ENCODE data around the gene IL1R2. TPM values are rescaled to one million over a fixed set of nuclear protein-coding genes. Genes with fewer than 3 reads are reported as not detected.

Gene IL1R2
- polyA plus RNA-seq, 1 donor (not counting 4 experiments of a cell fraction or from before 2014, with no cell fraction given) = 57.3 TPM

- Histone ChIP-seq H4K20me1 (ENCODE audit: control insufficient read depth, extremely low read depth, insufficient read depth, low read length) (no peaks in the 10 kb centered on the region), H3K27me3 (ENCODE audit: control insufficient read depth, extremely low read depth, insufficient read depth, low read length) (no peaks in the 10 kb centered on the region), H3K4me2 (ENCODE audit: control insufficient read depth, extremely low read depth, insufficient read depth, low read depth, low read length) (no peak overlapping the region), H2AFZ (ENCODE audit: control insufficient read depth, low read length) (no peak overlapping the region), H3K27ac (ENCODE audit: control insufficient read depth, insufficient read depth, low read length) (no peak overlapping the region), H3K9me1 (ENCODE audit: control insufficient read depth, extremely low read depth, insufficient read depth, low read length) (no peaks in the 10 kb centered on the region), H3K36me3 (ENCODE audit: control insufficient read depth in 2 of 2, extremely low read depth in 1 of 2, insufficient read depth in 2 of 2, low read length in 2 of 2) (no peaks in the 10 kb centered on the region), H3K9ac (ENCODE audit: control insufficient read depth, extremely low read depth, insufficient read depth, low read length) (no peak overlapping the region), H3K9me3 (ENCODE audit: control insufficient read depth, low read depth, low read length) (no peaks in the 10 kb centered on the region), H3K79me2 (ENCODE audit: control insufficient read depth, insufficient read depth, low read length) (no peaks in the 10 kb centered on the region), H3K4me1 (ENCODE audit: control insufficient read depth, extremely low read depth, insufficient read depth, low read length) (no peaks in the 10 kb centered on the region), H3K4me3 (ENCODE audit: control insufficient read depth in 2 of 3, extremely low read depth in 1 of 3, insufficient read depth in 2 of 3, low read depth in 1 of 3, low read length in 3 of 3) (no peak overlapping the region)
- dilution Hi-C loops (cut with MboI; ENCODE audit: extremely low pct_ligation_motif_present, low sequenced_read_pairs) = no loop called here
- DNase-seq (ENCODE audit: low read depth, low spot score) = no peak
- FAIRE-seq = no peak
- TF ChIP-seq EZH2 (IDR thresholded peaks at IDR 0.05; ENCODE audit: low read length) (no peak), CTCF (optimal IDR thresholded peaks at IDR 0.05 in 1 of 3, IDR thresholded peaks at IDR 0.05 in 1 of 3, conservative IDR thresholded peaks at IDR 0.05 in 1 of 3; ENCODE audit: extremely low read depth in 1 of 3, insufficient read depth in 2 of 3, low read length in 3 of 3) (no peak)
These were observed 59.2 kb downstream of the IL1R2 start for GRCh38 chr2:102050854-102051391.

- dilution Hi-C loops (cut with MboI; ENCODE audit: extremely low pct_ligation_motif_present, low sequenced_read_pairs) = no loop called here
- Histone ChIP-seq H3K4me1 (ENCODE audit: control insufficient read depth, extremely low read depth, insufficient read depth, low read length) (no peaks in the 10 kb centered on the region), H3K9me3 (ENCODE audit: control insufficient read depth, low read depth, low read length) (no peaks in the 10 kb centered on the region), H3K4me3 (ENCODE audit: control insufficient read depth in 2 of 3, extremely low read depth in 1 of 3, insufficient read depth in 2 of 3, low read depth in 1 of 3, low read length in 3 of 3) (no peak overlapping the region), H4K20me1 (ENCODE audit: control insufficient read depth, extremely low read depth, insufficient read depth, low read length) (no peaks in the 10 kb centered on the region), H3K79me2 (ENCODE audit: control insufficient read depth, insufficient read depth, low read length) (no peaks in the 10 kb centered on the region), H3K9ac (ENCODE audit: control insufficient read depth, extremely low read depth, insufficient read depth, low read length) (no peak overlapping the region), H2AFZ (ENCODE audit: control insufficient read depth, low read length) (no peak overlapping the region), H3K4me2 (ENCODE audit: control insufficient read depth, extremely low read depth, insufficient read depth, low read depth, low read length) (no peak overlapping the region), H3K9me1 (ENCODE audit: control insufficient read depth, extremely low read depth, insufficient read depth, low read length) (no peaks in the 10 kb centered on the region), H3K27me3 (ENCODE audit: control insufficient read depth, extremely low read depth, insufficient read depth, low read length) (no peaks in the 10 kb centered on the region), H3K27ac (ENCODE audit: control insufficient read depth, insufficient read depth, low read length) (no peak overlapping the region), H3K36me3 (ENCODE audit: control insufficient read depth in 2 of 2, extremely low read depth in 1 of 2, insufficient read depth in 2 of 2, low read length in 2 of 2) (no peaks in the 10 kb centered on the region)
- no peak for FAIRE-seq
- TF ChIP-seq EZH2 (IDR thresholded peaks at IDR 0.05; ENCODE audit: low read length) (no peak), CTCF (optimal IDR thresholded peaks at IDR 0.05 in 1 of 3, IDR thresholded peaks at IDR 0.05 in 1 of 3, conservative IDR thresholded peaks at IDR 0.05 in 1 of 3; ENCODE audit: extremely low read depth in 1 of 3, insufficient read depth in 2 of 3, low read length in 3 of 3) (no peak)
- no peak for DNase-seq (ENCODE audit: low read depth, low spot score)
These were observed 60.0 kb downstream of the IL1R2 start for GRCh38 chr2:102051692-102052277.

Measured in keratinocyte (primary cell).